MCF 10A (cell line): ENCODE data around the gene MAN1C1. TPM values are rescaled to one million over a fixed set of nuclear protein-coding genes. Genes with fewer than 3 reads are reported as not detected.

Experiments used
- BruUV-seq: library from RNA; stranded (reverse); fragments of 400-500 nt; replicated peaks from 2 replicates; lab custom pipeline; 2021; lab: Mats Ljungman, UMichigan
- CTCF ChIA-PET: fragments of 300-600 bp; sonication (Branson Sonifier 250); formaldehyde crosslinking; extraction: SDS; loops from one replicate; lab custom pipeline; 2021; ENCODE audit warnings: antibody characterized with exemption, inconsistent platforms; lab: Yijun Ruan, JAX
- POLR2A ChIA-PET: fragments of 300-600, 350-650 bp; sonication (Branson Sonifier 250); formaldehyde crosslinking; extraction: SDS; loops from one replicate; lab custom pipeline; 2020; ENCODE audit warnings: antibody characterized with exemption, inconsistent platforms; lab: Yijun Ruan, JAX
- DNase-seq: peaks from one replicate; pipeline ENCODE4 v3.0.0-alpha.2; 2018; ENCODE audit not compliant: unreplicated experiment
- H3K27ac Mint-ChIP-seq: one replicate; pipeline ENCODE4 v1.8.0; 2022; ENCODE audit warnings: mild to moderate bottlenecking, low read depth, mixed read lengths; ENCODE audit not compliant: unreplicated experiment
- H3K27me3 Mint-ChIP-seq: one replicate; pipeline ENCODE4 v1.8.0; 2022; ENCODE audit warnings: mixed read lengths; ENCODE audit not compliant: insufficient read depth, unreplicated experiment
- H3K36me3 Mint-ChIP-seq: one replicate; pipeline ENCODE4 v1.8.0; 2022; ENCODE audit warnings: mild to moderate bottlenecking, moderate library complexity, mixed read lengths; ENCODE audit not compliant: insufficient read depth, unreplicated experiment
- H3K4me1 Mint-ChIP-seq: one replicate; pipeline ENCODE4 v1.8.0; 2022; ENCODE audit warnings: mixed read lengths; ENCODE audit not compliant: insufficient read depth, unreplicated experiment
- H3K4me3 Mint-ChIP-seq: one replicate; pipeline ENCODE4 v1.8.0; 2022; ENCODE audit warnings: mild to moderate bottlenecking, moderate library complexity, mixed read lengths; ENCODE audit not compliant: unreplicated experiment
- H3K9me3 Mint-ChIP-seq: one replicate; pipeline ENCODE4 v1.8.0; 2022; ENCODE audit warnings: mixed read lengths; ENCODE audit not compliant: unreplicated experiment
- CTCF ChIP-seq: fragments of 200-600 bp; IDR thresholded peaks from one replicate; pipeline ENCODE4 v1.8.0; 2022; ENCODE audit warnings: antibody characterized with exemption, mild to moderate bottlenecking; ENCODE audit not compliant: unreplicated experiment
- intact Hi-C: fragments of 100-400 bp; cut with micrococcal nuclease; formaldehyde crosslinking; loops from 2 replicates; pipeline ENCODE4 v1.14.1; 2022
- total RNA-seq: library from RNA; stranded (reverse); gene quantifications from 2 replicates; pipeline ENCODE4 v1.2.3, GENCODE V29; 2022

MAN1C1 gene
- total RNA-seq, 1 experiment from 2014 or later = not detected

- H3K4me1 Mint-ChIP-seq = peaks cover 32% of the 10 kb centered on the region
- peak overlapping the region; percentile 74 for H3K27ac Mint-ChIP-seq
- no peaks in the 10 kb centered on the region for H3K9me3 Mint-ChIP-seq
- no peaks in the 10 kb centered on the region for H3K27me3 Mint-ChIP-seq
- POLR2A ChIA-PET = interaction anchor here (0.6 to 2.4 kb wide), 8 partner anchors 9 to 331 kb away, joined by 3 to 9 read pairs (median 3); partner anchors contain the start of gene LDLRAP1
- CTCF ChIA-PET = interaction anchor here (0.7 to 2.3 kb wide), 10 partner anchors 8 to 257 kb away, joined by 3 to 14 read pairs (median 5); no protein-coding TSS in a partner anchor
- DNase-seq = peak; percentile 86
- intact Hi-C loops = no loop called here
- H3K36me3 Mint-ChIP-seq = peaks cover 13% of the 10 kb centered on the region
- no TSS peak for BruUV-seq
- H3K4me3 Mint-ChIP-seq = peak overlapping the region; percentile 63
- no peak for TF ChIP-seq CTCF
These were observed 43.0 kb upstream of the MAN1C1 start for GRCh38 chr1:25573591-25573930.

- intact Hi-C loops = no loop called here
- TF ChIP-seq CTCF = no peak
- DNase-seq = no peak
- Mint-ChIP-seq H3K4me1 (peaks cover 28% of the 10 kb centered on the region), H3K27ac (no peak overlapping the region), H3K36me3 (peaks cover 13% of the 10 kb centered on the region), H3K9me3 (no peaks in the 10 kb centered on the region), H3K27me3 (no peaks in the 10 kb centered on the region), H3K4me3 (no peak overlapping the region)
- BruUV-seq = no TSS peak
- ChIA-PET POLR2A (interaction anchor here (0.6 to 2.4 kb wide), 6 partner anchors 9 to 144 kb away, joined by 3 to 9 read pairs (median 4); partner anchors contain the start of gene LDLRAP1), CTCF (interaction anchor here (0.7 to 2.3 kb wide), 6 partner anchors 7 to 245 kb away, joined by 3 to 14 read pairs (median 5); no protein-coding TSS in a partner anchor)
These were observed 42.6 kb upstream of the MAN1C1 start for GRCh38 chr1:25573961-25574360.

GRCh38 chr1:25575191-25575590 is 41.4 kb upstream of the MAN1C1 start:
- no peak for TF ChIP-seq CTCF
- Mint-ChIP-seq H3K36me3 (peaks cover 8% of the 10 kb centered on the region), H3K4me3 (no peak overlapping the region), H3K27ac (no peak overlapping the region), H3K27me3 (no peaks in the 10 kb centered on the region), H3K9me3 (no peaks in the 10 kb centered on the region), H3K4me1 (peaks cover 21% of the 10 kb centered on the region)
- intact Hi-C loops = no loop called here
- POLR2A ChIA-PET = no interaction called here
- DNase-seq = no peak
- CTCF ChIA-PET = interaction anchor here (0.7 kb wide), 1 partner anchor 125 kb away, joined by 3 read pairs; no protein-coding TSS in a partner anchor
- BruUV-seq = no TSS peak

- intact Hi-C loops = no loop called here
- BruUV-seq = no TSS peak
- no peak overlapping the region for H3K4me3 Mint-ChIP-seq
- no peaks in the 10 kb centered on the region for H3K27me3 Mint-ChIP-seq
- H3K9me3 Mint-ChIP-seq = no peaks in the 10 kb centered on the region
- CTCF ChIA-PET = interaction anchor here (0.7 kb wide), 2 partner anchors 76 to 121 kb away, joined by 3 to 4 read pairs; no protein-coding TSS in a partner anchor
- peaks cover 21% of the 10 kb centered on the region for H3K4me1 Mint-ChIP-seq
- POLR2A ChIA-PET = no interaction called here
- DNase-seq = no peak
- peaks cover 6% of the 10 kb centered on the region for H3K36me3 Mint-ChIP-seq
- no peak for TF ChIP-seq CTCF
- no peak overlapping the region for H3K27ac Mint-ChIP-seq
These were observed 40.0 kb upstream of the MAN1C1 start for GRCh38 chr1:25576459-25577133.
